T-helper 22 cell (primary cell): Measurements from ENCODE around the gene NHS.

Experiments
- DNase-seq: peaks from one replicate; pipeline ENCODE4 v3.0.0-alpha.2; 2020; ENCODE audit warnings: low read depth

The NHS gene

GRCh38 chrX:17448188-17448587 lies 73.2 kb downstream of the NHS start:
- DNase-seq, result no peak

- no peak for DNase-seq
These were observed 74.9 kb downstream of the NHS start for GRCh38 chrX:17449866-17450265.

GRCh38 chrX:17453788-17454187 lies 78.8 kb downstream of the NHS start:
- DNase-seq, result no peak

- DNase-seq, result no peak
These were observed 81.5 kb downstream of the NHS start for GRCh38 chrX:17456526-17456925.

GRCh38 chrX:17459008-17459611 lies 84.1 kb downstream of the NHS start:
- DNase-seq, result no peak

- no peak for DNase-seq
These were observed 84.7 kb downstream of the NHS start for GRCh38 chrX:17459661-17460060.

- no peak for DNase-seq
These were observed 87.9 kb downstream of the NHS start for GRCh38 chrX:17462881-17463280.

GRCh38 chrX:17464194-17464593 lies 89.2 kb downstream of the NHS start:
- DNase-seq, result no peak

- no peak for DNase-seq
These were observed 90.2 kb downstream of the NHS start for GRCh38 chrX:17465201-17465600.

GRCh38 chrX:17465802-17466201 lies 90.8 kb downstream of the NHS start:
- no peak for DNase-seq

- DNase-seq, result no peak
These were observed 95.1 kb downstream of the NHS start for GRCh38 chrX:17470136-17470535.

- no peak for DNase-seq
These were observed 96.1 kb downstream of the NHS start for GRCh38 chrX:17471121-17471520.

- no peak for DNase-seq
These were observed 96.9 kb downstream of the NHS start for GRCh38 chrX:17471861-17472260.

GRCh38 chrX:17472424-17472823 lies 97.4 kb downstream of the NHS start:
- DNase-seq, result no peak

- no peak for DNase-seq
These were observed 98.0 kb downstream of the NHS start for GRCh38 chrX:17473021-17473420.

GRCh38 chrX:17474892-17475291 lies 99.9 kb downstream of the NHS start:
- DNase-seq, result no peak

- DNase-seq, result no peak
These were observed 100.6 kb downstream of the NHS start for GRCh38 chrX:17475449-17476217.

GRCh38 chrX:17476411-17476810 lies 101.4 kb downstream of the NHS start:
- DNase-seq, result no peak

- DNase-seq, result no peak
These were observed 106.1 kb downstream of the NHS start for GRCh38 chrX:17481086-17481485.

GRCh38 chrX:17484592-17484991 lies 109.6 kb downstream of the NHS start:
- DNase-seq, result no peak

GRCh38 chrX:17485391-17485790 lies 110.4 kb downstream of the NHS start:
- no peak for DNase-seq

- DNase-seq, result no peak
These were observed 113.0 kb downstream of the NHS start for GRCh38 chrX:17488036-17488435.

GRCh38 chrX:17494216-17494615 lies 119.2 kb downstream of the NHS start:
- no peak for DNase-seq

- DNase-seq, result no peak
These were observed 120.1 kb downstream of the NHS start for GRCh38 chrX:17495052-17495451.
